Neural crest cell (in vitro differentiated cells): ENCODE data around the gene ETHE1. TPM values are rescaled to one million over a fixed set of nuclear protein-coding genes. Genes with fewer than 3 reads are reported as not detected.

Experiments
- DNase-seq: peaks from one replicate; pipeline ENCODE4 v3.0.0; 2021; ENCODE audit warnings: low read depth, mixed read lengths, low spot score
- H3K27ac Mint-ChIP-seq: one replicate; pipeline ENCODE4 v1.8.0; 2021; ENCODE audit warnings: mild to moderate bottlenecking, mixed read lengths; ENCODE audit not compliant: unreplicated experiment
- H3K27me3 Mint-ChIP-seq: 2 replicates; pipeline ENCODE4 v1.8.0; 2021; ENCODE audit warnings: low read depth, mild to moderate bottlenecking, mixed read lengths
- H3K36me3 Mint-ChIP-seq: 2 replicates; pipeline ENCODE4 v1.8.0; 2021; ENCODE audit warnings: low read depth, mild to moderate bottlenecking, mixed read lengths
- H3K4me1 Mint-ChIP-seq: 2 replicates; pipeline ENCODE4 v1.8.0; 2021; ENCODE audit warnings: mixed read lengths
- H3K4me3 Mint-ChIP-seq: one replicate; pipeline ENCODE4 v1.8.0; 2021; ENCODE audit warnings: mild to moderate bottlenecking, mixed read lengths
- H3K9me3 Mint-ChIP-seq: 2 replicates; pipeline ENCODE4 v1.8.0; 2021; ENCODE audit warnings: mixed read lengths
- CTCF ChIP-seq: fragments of 200-600 bp; sonication (generic); conservative IDR thresholded peaks from 2 replicates; pipeline ENCODE4 v1.5.0; 2021; ENCODE audit warnings: antibody characterized with exemption, mild to moderate bottlenecking
- total RNA-seq: library from RNA; stranded (reverse); gene quantifications from 2 replicates; pipeline ENCODE4 v1.2.1, GENCODE V29; 2021

ETHE1 gene
- total RNA-seq, 1 donor from 2014 or later: 23.7 TPM

GRCh38 chr19:43533546-43534304 is 6.7 kb upstream of the ETHE1 start:
- no peak for TF ChIP-seq CTCF
- H3K9me3 Mint-ChIP-seq: peaks cover 3% of the 10 kb centered on the region
- H3K27ac Mint-ChIP-seq: peak overlapping the region; percentile 96
- DNase-seq: peak; percentile 99
- peaks cover 30% of the 10 kb centered on the region for H3K4me1 Mint-ChIP-seq
- H3K36me3 Mint-ChIP-seq: peaks cover 14% of the 10 kb centered on the region
- peaks cover 9% of the 10 kb centered on the region for H3K27me3 Mint-ChIP-seq
- H3K4me3 Mint-ChIP-seq: peak overlapping the region; percentile 91

- H3K27me3 Mint-ChIP-seq: peaks cover 9% of the 10 kb centered on the region
- H3K4me1 Mint-ChIP-seq: peaks cover 33% of the 10 kb centered on the region
- peak within 1 kb of the TSS; percentile 91 for H3K4me3 Mint-ChIP-seq
- peak within 1 kb of the TSS; percentile 96 for H3K27ac Mint-ChIP-seq
- DNase-seq: peak; percentile 89
- no peak for TF ChIP-seq CTCF
- no peaks in the 10 kb centered on the region for H3K9me3 Mint-ChIP-seq
- peaks cover 8% of the 10 kb centered on the region for H3K36me3 Mint-ChIP-seq
Measured at GRCh38 chr19:43532962-43533545, 6.1 kb upstream of the ETHE1 start, which contains the start of gene ZNF575. Gene ZNF575 (plus strand): TSS chr19:43533188. CDS start chr19:43534423, 1,235 bp downstream.

GRCh38 chr19:43532571-43532961 is 5.6 kb upstream of the ETHE1 start:
- H3K4me3 Mint-ChIP-seq: peak overlapping the region; percentile 89
- no peaks in the 10 kb centered on the region for H3K9me3 Mint-ChIP-seq
- peak overlapping the region; percentile 8 for H3K27ac Mint-ChIP-seq
- H3K4me1 Mint-ChIP-seq: peaks cover 37% of the 10 kb centered on the region
- TF ChIP-seq CTCF: no peak
- peak; percentile 14 for DNase-seq
- H3K27me3 Mint-ChIP-seq: peaks cover 9% of the 10 kb centered on the region
- H3K36me3 Mint-ChIP-seq: peaks cover 6% of the 10 kb centered on the region

GRCh38 chr19:43527860-43528622 is 1.0 kb upstream of the ETHE1 start:
- peaks cover 5% of the 10 kb centered on the region for H3K27me3 Mint-ChIP-seq
- no peak for TF ChIP-seq CTCF
- DNase-seq: no peak
- H3K4me1 Mint-ChIP-seq: peaks cover 41% of the 10 kb centered on the region
- no peaks in the 10 kb centered on the region for H3K9me3 Mint-ChIP-seq
- no peaks in the 10 kb centered on the region for H3K36me3 Mint-ChIP-seq
- no peak overlapping the region for H3K27ac Mint-ChIP-seq
- H3K4me3 Mint-ChIP-seq: peak overlapping the region; percentile 66

GRCh38 chr19:43525836-43526771 is 897 bp downstream of the ETHE1 start:
- Mint-ChIP-seq H3K9me3 (no peaks in the 10 kb centered on the region), H3K27ac (no peak overlapping the region), H3K27me3 (peaks cover 3% of the 10 kb centered on the region), H3K4me1 (peaks cover 32% of the 10 kb centered on the region), H3K36me3 (no peaks in the 10 kb centered on the region), H3K4me3 (peak overlapping the region; percentile 95)
- no peak for DNase-seq
- TF ChIP-seq CTCF: no peak
